NCI-H774 (cell line): ENCODE results near the gene CFAP97D1.
A peak's percentile ranks its signal among the peaks of the same experiment; 100 is the strongest.

Source experiments
- DNase-seq: peaks from one replicate; lab custom pipeline; 2025; lab: John Stamatoyannopoulos, UW

Gene CFAP97D1

GRCh38 chr17:43780135-43780534 is at the start of gene CFAP97D1:
TSS of gene CFAP97D1 (plus strand) at chr17:43780435. CDS start at chr17:43780463, 28 bp downstream.
- DNase-seq, result no peak

- no peak for DNase-seq
Observed at GRCh38 chr17:43732958-43733357, 47.3 kb upstream of the CFAP97D1 start.

- DNase-seq, result no peak
Observed at GRCh38 chr17:43733956-43734355, 46.3 kb upstream of the CFAP97D1 start.

- DNase-seq, result no peak
Observed at GRCh38 chr17:43734376-43734775, 45.9 kb upstream of the CFAP97D1 start.

- DNase-seq, result no peak
Observed at GRCh38 chr17:43736389-43736788, 43.8 kb upstream of the CFAP97D1 start.

GRCh38 chr17:43737722-43738121 is 42.5 kb upstream of the CFAP97D1 start:
- no peak for DNase-seq

GRCh38 chr17:43740541-43740940 is 39.7 kb upstream of the CFAP97D1 start:
- DNase-seq, result no peak

- DNase-seq, result no peak
Observed at GRCh38 chr17:43741636-43742035, 38.6 kb upstream of the CFAP97D1 start.

- no peak for DNase-seq
Observed at GRCh38 chr17:43745541-43745940, 34.7 kb upstream of the CFAP97D1 start.

- no peak for DNase-seq
Observed at GRCh38 chr17:43750153-43750552, 30.1 kb upstream of the CFAP97D1 start.

GRCh38 chr17:43753493-43754129 is 26.6 kb upstream of the CFAP97D1 start:
- no peak for DNase-seq

- no peak for DNase-seq
Observed at GRCh38 chr17:43754947-43755346, 25.3 kb upstream of the CFAP97D1 start.

GRCh38 chr17:43755389-43755875 is 24.8 kb upstream of the CFAP97D1 start:
- DNase-seq, result no peak

GRCh38 chr17:43756201-43756600 is 24.0 kb upstream of the CFAP97D1 start:
- DNase-seq, result no peak

- no peak for DNase-seq
Observed at GRCh38 chr17:43757171-43757660, 23.0 kb upstream of the CFAP97D1 start.

GRCh38 chr17:43758086-43758485 is 22.1 kb upstream of the CFAP97D1 start:
- no peak for DNase-seq

- DNase-seq, result no peak
Observed at GRCh38 chr17:43758497-43759174, 21.6 kb upstream of the CFAP97D1 start, which contains the start of gene SOST. TSS of gene SOST (minus strand) at chr17:43758791. CDS start at chr17:43758741, 50 bp downstream.

- DNase-seq, result no peak
Observed at GRCh38 chr17:43759836-43760235, 20.4 kb upstream of the CFAP97D1 start.

GRCh38 chr17:43760254-43760852 is 19.9 kb upstream of the CFAP97D1 start:
- DNase-seq, result peak; percentile 89

- DNase-seq, result peak; percentile 1
Observed at GRCh38 chr17:43766413-43767052, 13.7 kb upstream of the CFAP97D1 start.

GRCh38 chr17:43767053-43767712 is 13.1 kb upstream of the CFAP97D1 start:
- no peak for DNase-seq

GRCh38 chr17:43767713-43768059 is 12.5 kb upstream of the CFAP97D1 start:
- DNase-seq, result no peak
